Mesenchymal stem cell (in vitro differentiated cells and primary cell): ENCODE results near the gene AK4.

Experiments
- DNase-seq: peaks from one replicate; pipeline ENCODE4 v3.0.0-alpha.2; 2013
- H2AFZ ChIP-seq: one replicate; pipeline ENCODE4 v1.6.1; 2013; ENCODE audit warnings: low read depth, mild to moderate bottlenecking, control low read depth, inconsistent platforms, low read length, moderate library complexity
- H2AK5ac ChIP-seq: 2 replicates; pipeline ENCODE4 v1.6.1; 2013; ENCODE audit warnings: low read length, moderate library complexity, mild to moderate bottlenecking, inconsistent platforms; ENCODE audit not compliant: severe bottlenecking
- H2BK120ac ChIP-seq: one replicate; pipeline ENCODE4 v1.6.1; 2013; ENCODE audit warnings: low read depth, mild to moderate bottlenecking, inconsistent platforms, low read length, moderate library complexity
- H2BK12ac ChIP-seq, 2 experiments: one replicate each; pipeline ENCODE4 v1.6.1; 2013; ENCODE audit warnings: inconsistent platforms in 2 of 2, low read length in 2 of 2, mild to moderate bottlenecking in 2 of 2, moderate library complexity in 2 of 2, control low read depth in 1 of 2
- H2BK15ac ChIP-seq: one replicate; pipeline ENCODE4 v1.6.1; 2013; ENCODE audit warnings: mild to moderate bottlenecking, low read depth, inconsistent platforms; ENCODE audit not compliant: poor library complexity, severe bottlenecking
- H2BK5ac ChIP-seq: 2 replicates; pipeline ENCODE4 v1.6.1; 2013; ENCODE audit warnings: low read depth, mild to moderate bottlenecking, low read length, control low read depth, inconsistent platforms; ENCODE audit not compliant: poor library complexity, severe bottlenecking
- H3K14ac ChIP-seq, 2 experiments: one replicate each; pipeline ENCODE4 v1.6.1; 2013; ENCODE audit warnings: inconsistent platforms in 2 of 2, low read length in 2 of 2, control low read depth in 1 of 2, mild to moderate bottlenecking in 1 of 2, moderate library complexity in 1 of 2
- H3K18ac ChIP-seq, 2 experiments: one replicate each; pipeline ENCODE4 v1.6.1; 2013; ENCODE audit warnings: inconsistent platforms in 2 of 2, low read length in 2 of 2, control low read depth in 1 of 2, low read depth in 1 of 2, mild to moderate bottlenecking in 1 of 2
- H3K23ac ChIP-seq, 2 experiments: one replicate each; pipeline ENCODE4 v1.6.1; 2013; ENCODE audit warnings: inconsistent platforms in 2 of 2, low read length in 2 of 2, mild to moderate bottlenecking in 2 of 2, moderate library complexity in 2 of 2, control low read depth in 1 of 2
- H3K27ac ChIP-seq: 2 replicates; pipeline ENCODE4 v1.5.1; 2013; ENCODE audit warnings: mild to moderate bottlenecking, moderate library complexity, low read length, control low read depth, inconsistent platforms; ENCODE audit not compliant: poor library complexity, severe bottlenecking
- H3K27me3 ChIP-seq, 2 experiments: 2 replicates each; pipeline versions ENCODE4 v1.6.1 to v1.7.0; 2013; ENCODE audit warnings: low read length in 2 of 2, mild to moderate bottlenecking in 2 of 2, moderate library complexity in 2 of 2, control low read depth in 1 of 2, inconsistent platforms in 1 of 2; ENCODE audit not compliant: control insufficient read depth in 1 of 2, insufficient read depth in 1 of 2
- H3K36me3 ChIP-seq, 2 experiments: 2 replicates each; pipeline versions ENCODE4 v1.6.1 to v1.7.0; 2013; ENCODE audit warnings: low read length in 2 of 2, control low read depth in 1 of 2, inconsistent platforms in 1 of 2, low read depth in 1 of 2, mild to moderate bottlenecking in 1 of 2; ENCODE audit not compliant: insufficient read depth in 2 of 2, control insufficient read depth in 1 of 2
- H3K4ac ChIP-seq, 2 experiments: one replicate each; pipeline ENCODE4 v1.6.1; 2013; ENCODE audit warnings: inconsistent platforms in 2 of 2, low read length in 2 of 2, mild to moderate bottlenecking in 2 of 2, moderate library complexity in 2 of 2, control low read depth in 1 of 2, low read depth in 1 of 2
- H3K4me1 ChIP-seq: 2 replicates; pipeline ENCODE4 v1.6.1; 2013; ENCODE audit warnings: low read depth, low read length, control low read depth; ENCODE audit not compliant: control insufficient read depth, insufficient read depth
- H3K4me2 ChIP-seq: 2 replicates; pipeline ENCODE4 v1.6.1; 2013; ENCODE audit warnings: low read length, mild to moderate bottlenecking, inconsistent platforms; ENCODE audit not compliant: poor library complexity, severe bottlenecking
- H3K4me3 ChIP-seq, 2 experiments: 2 replicates each; pipeline versions ENCODE4 v1.5.1 to v1.7.0; 2013; ENCODE audit warnings: low read length in 2 of 2, mild to moderate bottlenecking in 2 of 2, control low read depth in 1 of 2, low read depth in 1 of 2; ENCODE audit not compliant: insufficient read depth in 1 of 2
- H3K79me1 ChIP-seq: replicated peaks from 2 replicates; pipeline ENCODE4 v1.6.1; 2013; ENCODE audit warnings: mild to moderate bottlenecking, control low read depth, low read length, inconsistent platforms; ENCODE audit not compliant: poor library complexity, severe bottlenecking
- H3K9ac ChIP-seq: 2 replicates; pipeline ENCODE4 v1.7.0; 2013; ENCODE audit warnings: mild to moderate bottlenecking, low read length, moderate library complexity
- H3K9me3 ChIP-seq: 2 replicates; pipeline ENCODE4 v1.7.0; 2013; ENCODE audit warnings: mild to moderate bottlenecking, low read length; ENCODE audit not compliant: control insufficient read depth
- H4K8ac ChIP-seq: one replicate; pipeline ENCODE4 v1.6.1; 2013; ENCODE audit warnings: inconsistent platforms, mild to moderate bottlenecking, low read length, moderate library complexity
- H4K91ac ChIP-seq: one replicate; pipeline ENCODE4 v1.6.1; 2013; ENCODE audit warnings: mild to moderate bottlenecking, low read length, inconsistent platforms
- WGBS: methylation state at CpG from one replicate; pipeline ENCODE4 v1.1.7; 2013; ENCODE audit warnings: mixed read lengths; 5-methylcytosine and 5-hydroxymethylcytosine counted together

The AK4 gene

DNA sequence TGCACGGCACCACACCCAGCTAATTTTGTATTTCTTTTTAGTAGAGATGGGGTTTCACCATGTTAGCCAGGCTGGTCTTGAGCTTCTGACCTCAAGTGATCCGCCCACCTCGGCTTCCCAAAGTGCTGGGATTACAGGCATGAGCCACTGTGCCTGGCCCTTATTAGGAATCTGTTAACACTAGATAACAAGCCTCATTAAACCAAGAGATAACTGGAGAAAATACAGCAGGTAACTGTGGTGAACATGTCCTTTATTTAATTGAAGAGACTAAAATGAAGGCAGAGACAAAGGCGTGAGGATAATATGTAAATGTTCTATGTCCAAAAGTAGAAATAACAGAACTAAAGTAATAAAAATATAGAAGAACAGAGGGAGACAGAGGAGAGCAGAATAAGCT, 89.5 kb downstream of the AK4 start:
- H2BK15ac ChIP-seq, result no peak overlapping the region
- H2AK5ac ChIP-seq, result no peak overlapping the region
- H3K4me3 ChIP-seq, result no peak overlapping the region
- H3K14ac ChIP-seq, result no peak overlapping the region
- H3K18ac ChIP-seq, result no peak overlapping the region
- H2BK12ac ChIP-seq, result no peak overlapping the region
- no peak overlapping the region for H2AFZ ChIP-seq
- H3K79me1 ChIP-seq, result no peaks in the 10 kb centered on the region
- H2BK120ac ChIP-seq, result no peak overlapping the region
- H2BK5ac ChIP-seq, result no peak overlapping the region
- no peaks in the 10 kb centered on the region for H3K27me3 ChIP-seq
- 82% methylated on average over 4 of the region's 4 CpGs for WGBS
- H3K23ac ChIP-seq, result no peak overlapping the region
- H3K36me3 ChIP-seq, result no peaks in the 10 kb centered on the region
- no peak overlapping the region for H4K91ac ChIP-seq
- no peak overlapping the region for H4K8ac ChIP-seq
- H3K9me3 ChIP-seq, result peaks cover 6% of the 10 kb centered on the region
- DNase-seq, result no peak
- no peak overlapping the region for H3K9ac ChIP-seq
- H3K4me1 ChIP-seq, result no peaks in the 10 kb centered on the region
- no peak overlapping the region for H3K27ac ChIP-seq
- no peak overlapping the region for H3K4ac ChIP-seq
- H3K4me2 ChIP-seq, result no peak overlapping the region

DNA sequence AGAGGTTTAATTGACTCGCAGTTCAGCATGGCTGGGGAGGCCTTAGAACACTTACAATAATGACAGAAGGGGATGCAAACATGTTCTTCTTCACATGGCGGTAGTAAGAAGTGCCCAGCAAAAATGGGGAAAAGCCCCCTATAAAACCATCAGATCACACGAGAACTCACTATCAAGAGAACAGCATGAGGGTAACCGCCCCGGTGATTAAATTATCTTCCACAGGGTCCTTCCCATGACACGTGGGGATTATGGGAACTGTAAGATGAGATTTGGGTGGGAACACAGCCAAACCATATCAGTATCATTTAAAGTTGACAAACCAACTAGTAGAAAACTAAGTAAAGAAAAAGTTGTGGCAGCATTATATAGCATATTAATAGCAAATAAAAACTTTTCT, 90.0 kb downstream of the AK4 start:
- Histone ChIP-seq H3K4me3 (no peak overlapping the region), H2BK12ac (no peak overlapping the region), H3K27ac (no peak overlapping the region), H3K79me1 (no peaks in the 10 kb centered on the region), H4K91ac (no peak overlapping the region), H2BK15ac (no peak overlapping the region), H3K4me1 (no peaks in the 10 kb centered on the region), H2AFZ (no peak overlapping the region), H3K27me3 (no peaks in the 10 kb centered on the region), H3K23ac (no peak overlapping the region), H3K9ac (no peak overlapping the region), H2BK5ac (no peak overlapping the region), H3K9me3 (peaks cover 6% of the 10 kb centered on the region), H3K14ac (no peak overlapping the region), H2AK5ac (no peak overlapping the region), H3K18ac (no peak overlapping the region), H2BK120ac (no peak overlapping the region), H3K4ac (no peak overlapping the region), H3K4me2 (no peak overlapping the region), H3K36me3 (no peaks in the 10 kb centered on the region), H4K8ac (no peak overlapping the region)
- DNase-seq, result no peak
- 77% methylated on average over 2 of the region's 6 CpGs for WGBS

DNA sequence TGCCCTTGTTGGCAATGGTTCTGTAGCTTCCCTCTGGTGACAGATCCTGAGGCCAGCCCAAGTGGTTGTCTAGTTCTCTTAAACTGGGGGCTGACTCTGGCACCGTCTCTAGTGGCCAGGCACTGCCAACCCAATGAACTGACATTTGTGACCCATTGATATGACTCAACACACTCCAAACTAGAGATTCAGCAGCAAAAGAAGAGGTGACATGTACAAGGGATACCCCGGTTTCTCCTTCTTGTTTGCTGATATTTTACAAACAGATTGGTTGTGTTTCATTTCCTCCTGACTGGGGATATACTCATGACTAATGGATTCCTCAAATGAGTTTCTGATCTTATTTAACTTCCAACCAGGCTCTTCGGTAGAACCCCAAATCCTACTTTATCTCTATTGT, 95.5 kb downstream of the AK4 start:
- H2BK15ac ChIP-seq, result no peak overlapping the region
- H4K8ac ChIP-seq, result no peak overlapping the region
- no peak overlapping the region for H3K9ac ChIP-seq
- H3K27me3 ChIP-seq, result no peaks in the 10 kb centered on the region
- H3K27ac ChIP-seq, result no peak overlapping the region
- H4K91ac ChIP-seq, result no peak overlapping the region
- no peak overlapping the region for H2BK5ac ChIP-seq
- peaks cover 2% of the 10 kb centered on the region for H3K4me1 ChIP-seq
- no peak overlapping the region for H3K14ac ChIP-seq
- H3K36me3 ChIP-seq, result no peaks in the 10 kb centered on the region
- H2BK120ac ChIP-seq, result no peak overlapping the region
- no peak overlapping the region for H3K18ac ChIP-seq
- H3K4ac ChIP-seq, result no peak overlapping the region
- H3K4me3 ChIP-seq, result no peak overlapping the region
- no peaks in the 10 kb centered on the region for H3K79me1 ChIP-seq
- H2AFZ ChIP-seq, result no peak overlapping the region
- H3K23ac ChIP-seq, result no peak overlapping the region
- no peak overlapping the region for H3K4me2 ChIP-seq
- WGBS, result 83% methylated on average over 2 of the region's 3 CpGs
- no peak overlapping the region for H2BK12ac ChIP-seq
- no peaks in the 10 kb centered on the region for H3K9me3 ChIP-seq
- no peak overlapping the region for H2AK5ac ChIP-seq
- DNase-seq, result no peak

DNA sequence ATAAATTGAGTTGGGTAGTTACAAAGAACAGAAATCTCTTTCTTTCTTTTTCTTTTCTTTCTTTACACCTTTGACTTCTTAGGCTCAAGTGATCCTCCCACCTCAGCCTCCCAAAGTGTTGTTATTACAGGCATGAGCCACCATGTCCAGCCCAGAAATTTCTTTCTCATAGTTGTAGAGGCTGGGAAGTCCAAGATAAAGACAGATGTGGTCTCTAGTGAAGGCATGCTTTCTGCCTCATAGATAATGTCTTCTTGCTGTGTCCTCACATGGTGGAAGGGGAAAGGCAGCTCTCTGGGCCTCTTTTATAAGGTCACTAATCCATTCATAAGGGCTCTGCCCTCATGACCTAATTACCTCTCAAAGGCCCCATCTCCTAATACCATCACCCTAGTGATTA, 97.3 kb downstream of the AK4 start:
- H3K4ac ChIP-seq, result no peak overlapping the region
- H2BK120ac ChIP-seq, result no peak overlapping the region
- H2BK5ac ChIP-seq, result no peak overlapping the region
- no peak overlapping the region for H3K4me3 ChIP-seq
- no peak for DNase-seq
- H2AFZ ChIP-seq, result no peak overlapping the region
- peaks cover 2% of the 10 kb centered on the region for H3K4me1 ChIP-seq
- H2BK12ac ChIP-seq, result no peak overlapping the region
- H3K18ac ChIP-seq, result no peak overlapping the region
- no peak overlapping the region for H3K23ac ChIP-seq
- H4K91ac ChIP-seq, result no peak overlapping the region
- no peak overlapping the region for H4K8ac ChIP-seq
- H3K27me3 ChIP-seq, result no peaks in the 10 kb centered on the region
- H3K36me3 ChIP-seq, result no peaks in the 10 kb centered on the region
- H3K4me2 ChIP-seq, result no peak overlapping the region
- H3K9ac ChIP-seq, result no peak overlapping the region
- no peak overlapping the region for H2AK5ac ChIP-seq
- no peak overlapping the region for H3K27ac ChIP-seq
- no peak overlapping the region for H3K14ac ChIP-seq
- no peaks in the 10 kb centered on the region for H3K79me1 ChIP-seq
- no peaks in the 10 kb centered on the region for H3K9me3 ChIP-seq
- H2BK15ac ChIP-seq, result no peak overlapping the region
